HEK293 (cell line): ENCODE measurements around the gene ABHD14A.

Experiments used
- BCL11A ChIP-seq: fragments of 450-650 bp; formaldehyde crosslinking; IDR thresholded peaks from 2 replicates; pipeline ENCODE4 v1.5.1; 2016; ENCODE audit warnings: low read depth, missing biosample characterization, missing genetic modification characterization
- CTCF ChIP-seq: fragments of 450-650 bp; formaldehyde crosslinking; IDR thresholded peaks from 2 replicates; pipeline ENCODE4 v1.5.1; 2016; ENCODE audit warnings: missing biosample characterization, missing genetic modification characterization
- EGR2 ChIP-seq: fragments of 450-650 bp; formaldehyde crosslinking; IDR thresholded peaks from 2 replicates; pipeline ENCODE4 v1.5.1; 2016; ENCODE audit warnings: low read depth, missing biosample characterization, missing genetic modification characterization
- TCF7L2 ChIP-seq: IDR thresholded peaks from 2 replicates; pipeline ENCODE4 v1.6.1; 2011; ENCODE audit warnings: low read depth, mild to moderate bottlenecking, inconsistent platforms, low read length, moderate library complexity, borderline replicate concordance
- ZBTB1 ChIP-seq: fragments of 450-650 bp; formaldehyde crosslinking; IDR thresholded peaks from 2 replicates; pipeline ENCODE4 v1.5.1; 2016; ENCODE audit warnings: missing biosample characterization, missing genetic modification characterization
- ZNF121 ChIP-seq: fragments of 450-650 bp; formaldehyde crosslinking; IDR thresholded peaks from 2 replicates; pipeline ENCODE4 v1.5.1; 2016; ENCODE audit warnings: missing biosample characterization, missing genetic modification characterization
- ZNF239 ChIP-seq: fragments of 450-650 bp; formaldehyde crosslinking; IDR thresholded peaks from 2 replicates; pipeline ENCODE4 v1.5.1; 2016; ENCODE audit warnings: missing biosample characterization, missing genetic modification characterization
- ZNF274 ChIP-seq, 2 experiments: fragments of 200-500 bp in 1 of 2; fragments of 450-650 bp in 1 of 2; sonication (Bioruptor generic) in 1 of 2; formaldehyde crosslinking in 1 of 2; IDR thresholded peaks; 2 replicates each; pipeline versions ENCODE4 v1.5.1 to v1.6.1; 2014 to 2016; ENCODE audit warnings: borderline replicate concordance in 1 of 2, inconsistent platforms in 1 of 2, low read length in 1 of 2, missing biosample characterization in 1 of 2, missing genetic modification characterization in 1 of 2
- ZNF513 ChIP-seq: fragments of 450-650 bp; IDR thresholded peaks from 2 replicates; pipeline ENCODE4 v1.5.1; 2018; ENCODE audit warnings: missing biosample characterization, missing genetic modification characterization
- ZNF529 ChIP-seq: fragments of 450-650 bp; formaldehyde crosslinking; IDR thresholded peaks from 2 replicates; pipeline ENCODE4 v1.5.1; 2017; ENCODE audit warnings: missing genetic modification characterization, missing biosample characterization; ENCODE audit not compliant: insufficient replicate concordance
- ZNF600 ChIP-seq: fragments of 450-650 bp; formaldehyde crosslinking; IDR thresholded peaks from 2 replicates; pipeline ENCODE4 v1.5.1; 2016; ENCODE audit warnings: missing biosample characterization, missing genetic modification characterization
- ZNF701 ChIP-seq: fragments of 450-650 bp; formaldehyde crosslinking; IDR thresholded peaks from 2 replicates; pipeline ENCODE4 v1.5.1; 2016; ENCODE audit warnings: missing biosample characterization, missing genetic modification characterization
- ZNF76 ChIP-seq: fragments of 450-650 bp; formaldehyde crosslinking; IDR thresholded peaks from 2 replicates; pipeline ENCODE4; 2016; ENCODE audit warnings: low read depth, missing biosample characterization, missing genetic modification characterization, borderline replicate concordance
- ZSCAN18 ChIP-seq: fragments of 450-650 bp; formaldehyde crosslinking; IDR thresholded peaks from 2 replicates; pipeline ENCODE4 v1.5.1; 2016; ENCODE audit warnings: missing biosample characterization, missing genetic modification characterization

- TF ChIP-seq ZNF701 (no peak), BCL11A (tag by site-specific recombination) (no peak), ZSCAN18 (no peak), ZNF600 (tag by site-specific recombination) (no peak), ZBTB1 (tag by site-specific recombination) (no peak), ZNF513 (no peak), TCF7L2 (no peak), CTCF (tag by site-specific recombination) (peak; percentile 40), ZNF274 (IDR thresholded peaks at IDR 0.05; ENCODE audit: low read length) (no peak), ZNF274 (tag by site-specific recombination; IDR thresholded peaks at IDR 0.05; ENCODE audit: borderline replicate concordance) (no peak), EGR2 (no peak), ZNF121 (tag by site-specific recombination) (no peak), ZNF529 (tag by site-specific recombination) (no peak), ZNF76 (no peak), ZNF239 (tag by site-specific recombination) (no peak)
Measured at GRCh38 chr3:52004163-52004787, 29.4 kb downstream of the ABHD14A start.
